Activated CD8-positive, alpha-beta memory T cell treated with anti-CD3 and anti-CD28 coated beads, Interleukin-2, amount 10 ng/mL, durations not matched to agents 7 days and 5 days (primary cell): ENCODE data around the gene VWA5A. TPM values are rescaled to one million over a fixed set of nuclear protein-coding genes. Genes with fewer than 3 reads are reported as not detected.

Source experiments
- ATAC-seq: fragments of 150-1000 bp; cut with Tn5 transposase; one replicate; pipeline ENCODE4 v1.10.0; 2021; ENCODE audit warnings: moderate library complexity
- CTCF ChIA-PET: fragments of 350-600 bp; sonication (Branson Sonifier 250); formaldehyde crosslinking; loops from one replicate; lab custom pipeline; 2021; ENCODE audit warnings: antibody characterized with exemption; lab: Charles Lee
- DNase-seq: peaks from one replicate; pipeline ENCODE4 v3.0.0-alpha.2; 2020
- H3K27ac Mint-ChIP-seq: one replicate; pipeline ENCODE4 v1.8.0; 2021; ENCODE audit warnings: mild to moderate bottlenecking, mixed read lengths
- H3K27me3 Mint-ChIP-seq: one replicate; pipeline ENCODE4 v1.8.0; 2021; ENCODE audit warnings: mixed read lengths
- H3K36me3 Mint-ChIP-seq: one replicate; pipeline ENCODE4 v1.8.0; 2021; ENCODE audit warnings: mild to moderate bottlenecking, mixed read lengths
- H3K4me1 Mint-ChIP-seq: one replicate; pipeline ENCODE4 v1.8.0; 2021; ENCODE audit warnings: mixed read lengths
- H3K4me3 Mint-ChIP-seq: one replicate; pipeline ENCODE4 v1.8.0; 2021; ENCODE audit warnings: mild to moderate bottlenecking, moderate library complexity, mixed read lengths
- H3K9me3 Mint-ChIP-seq: one replicate; pipeline ENCODE4 v1.8.0; 2022; ENCODE audit warnings: low read depth, mixed read lengths
- total RNA-seq, 2 experiments: library from RNA; stranded (reverse); gene quantifications; one replicate each; pipeline ENCODE4 v1.2.3, GENCODE V29; 2021

The VWA5A gene, protein sequence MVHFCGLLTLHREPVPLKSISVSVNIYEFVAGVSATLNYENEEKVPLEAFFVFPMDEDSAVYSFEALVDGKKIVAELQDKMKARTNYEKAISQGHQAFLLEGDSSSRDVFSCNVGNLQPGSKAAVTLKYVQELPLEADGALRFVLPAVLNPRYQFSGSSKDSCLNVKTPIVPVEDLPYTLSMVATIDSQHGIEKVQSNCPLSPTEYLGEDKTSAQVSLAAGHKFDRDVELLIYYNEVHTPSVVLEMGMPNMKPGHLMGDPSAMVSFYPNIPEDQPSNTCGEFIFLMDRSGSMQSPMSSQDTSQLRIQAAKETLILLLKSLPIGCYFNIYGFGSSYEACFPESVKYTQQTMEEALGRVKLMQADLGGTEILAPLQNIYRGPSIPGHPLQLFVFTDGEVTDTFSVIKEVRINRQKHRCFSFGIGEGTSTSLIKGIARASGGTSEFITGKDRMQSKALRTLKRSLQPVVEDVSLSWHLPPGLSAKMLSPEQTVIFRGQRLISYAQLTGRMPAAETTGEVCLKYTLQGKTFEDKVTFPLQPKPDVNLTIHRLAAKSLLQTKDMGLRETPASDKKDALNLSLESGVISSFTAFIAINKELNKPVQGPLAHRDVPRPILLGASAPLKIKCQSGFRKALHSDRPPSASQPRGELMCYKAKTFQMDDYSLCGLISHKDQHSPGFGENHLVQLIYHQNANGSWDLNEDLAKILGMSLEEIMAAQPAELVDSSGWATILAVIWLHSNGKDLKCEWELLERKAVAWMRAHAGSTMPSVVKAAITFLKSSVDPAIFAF
- total RNA-seq, result 1 to 10 TPM; 4.1 to 4.8 TPM

DNA sequence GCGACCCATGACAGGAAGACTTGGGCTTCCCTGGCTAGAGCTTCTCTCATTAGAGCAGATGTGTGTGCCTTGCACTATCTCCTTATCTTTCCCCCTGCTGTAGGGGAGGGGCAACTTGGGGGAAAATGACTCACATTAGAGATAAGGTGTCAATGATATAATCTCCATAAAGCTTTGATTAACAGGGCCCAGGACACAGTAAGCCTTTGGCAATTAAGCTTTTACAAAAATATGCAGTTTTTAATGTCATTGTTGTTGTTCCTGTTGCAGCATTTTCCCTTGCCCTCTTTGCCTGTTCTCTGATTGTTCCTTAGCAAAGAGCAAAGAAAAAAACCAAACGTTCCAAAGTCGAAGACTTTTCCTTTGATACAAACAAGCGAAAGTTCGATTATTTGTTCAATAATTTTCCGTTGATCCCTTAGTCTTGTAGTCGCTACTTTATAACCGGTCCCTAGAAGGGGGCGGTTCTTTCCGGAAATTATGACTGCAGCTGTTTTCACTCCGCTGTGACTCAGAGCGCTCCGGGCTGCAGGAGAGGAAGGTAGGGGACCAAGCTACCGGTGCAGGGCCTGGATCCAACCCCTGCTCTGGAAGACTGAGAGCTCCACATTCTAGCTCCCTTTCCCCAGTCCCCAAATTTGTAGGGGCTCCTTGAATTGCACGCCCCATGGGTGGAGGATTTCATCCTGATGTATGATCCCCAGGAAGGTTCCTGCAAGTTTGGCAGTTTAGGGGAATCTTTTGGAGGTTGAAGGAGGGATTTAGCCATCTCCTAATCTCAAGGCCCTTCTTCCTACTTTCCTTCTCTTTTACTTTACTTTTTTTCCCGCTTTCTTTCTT lies at the start of gene VWA5A:
VWA5A (plus strand) TSS at position 509 of the 840 bp plus-strand sequence. CDS start 2,062 bp downstream, outside the sequence.
- H3K36me3 Mint-ChIP-seq, result peaks cover 5% of the 10 kb centered on the region
- CTCF ChIA-PET, result interaction anchor here (1.1 to 1.5 kb wide), 2 partner anchors 44 to 46 kb away, joined by 5 to 10 read pairs; no protein-coding TSS in a partner anchor
- peak; percentile 100 for ATAC-seq
- peak; percentile 88 for DNase-seq
- H3K27me3 Mint-ChIP-seq, result peaks cover 8% of the 10 kb centered on the region
- H3K4me3 Mint-ChIP-seq, result peak within 1 kb of the TSS; percentile 80
- H3K4me1 Mint-ChIP-seq, result peaks cover 24% of the 10 kb centered on the region
- H3K9me3 Mint-ChIP-seq, result no peaks in the 10 kb centered on the region
- H3K27ac Mint-ChIP-seq, result peak within 1 kb of the TSS; percentile 74

DNA sequence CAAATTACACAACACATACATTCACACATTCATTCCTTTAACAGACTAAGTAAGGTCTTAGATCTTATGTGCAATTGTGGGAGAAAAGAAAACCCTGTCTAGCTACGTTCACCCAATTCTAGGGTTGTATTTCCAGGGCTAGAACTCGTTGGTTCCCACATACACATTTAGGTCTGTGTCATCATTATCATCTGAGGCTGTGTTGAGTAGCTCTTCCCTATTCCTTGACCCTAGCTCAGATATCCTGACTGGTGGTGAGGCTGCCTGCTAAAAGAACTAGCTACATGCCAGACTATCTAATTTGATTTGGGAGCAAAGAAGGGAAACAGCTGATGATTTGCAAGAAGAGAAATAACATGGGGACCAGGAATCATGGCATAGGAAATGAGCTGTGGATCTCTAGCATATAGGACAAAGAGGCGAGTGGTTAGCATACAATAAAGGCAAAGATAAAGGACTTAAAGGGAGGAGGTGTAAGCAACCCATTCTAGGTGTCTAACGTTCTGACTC lies 46.6 kb upstream of the VWA5A start:
- DNase-seq (no peak), ATAC-seq (no peak)
- peaks cover 15% of the 10 kb centered on the region for H3K4me1 Mint-ChIP-seq
- H3K36me3 Mint-ChIP-seq, result no peaks in the 10 kb centered on the region
- H3K27me3 Mint-ChIP-seq, result peaks cover 19% of the 10 kb centered on the region
- no peaks in the 10 kb centered on the region for H3K9me3 Mint-ChIP-seq
- no peak overlapping the region for H3K4me3 Mint-ChIP-seq
- CTCF ChIA-PET, result interaction anchor here (1.1 to 2.9 kb wide), 6 partner anchors 13 to 264 kb away, joined by 3 to 22 read pairs (median 4); partner anchors contain the start of gene VWA5A
- H3K27ac Mint-ChIP-seq, result no peak overlapping the region

DNA sequence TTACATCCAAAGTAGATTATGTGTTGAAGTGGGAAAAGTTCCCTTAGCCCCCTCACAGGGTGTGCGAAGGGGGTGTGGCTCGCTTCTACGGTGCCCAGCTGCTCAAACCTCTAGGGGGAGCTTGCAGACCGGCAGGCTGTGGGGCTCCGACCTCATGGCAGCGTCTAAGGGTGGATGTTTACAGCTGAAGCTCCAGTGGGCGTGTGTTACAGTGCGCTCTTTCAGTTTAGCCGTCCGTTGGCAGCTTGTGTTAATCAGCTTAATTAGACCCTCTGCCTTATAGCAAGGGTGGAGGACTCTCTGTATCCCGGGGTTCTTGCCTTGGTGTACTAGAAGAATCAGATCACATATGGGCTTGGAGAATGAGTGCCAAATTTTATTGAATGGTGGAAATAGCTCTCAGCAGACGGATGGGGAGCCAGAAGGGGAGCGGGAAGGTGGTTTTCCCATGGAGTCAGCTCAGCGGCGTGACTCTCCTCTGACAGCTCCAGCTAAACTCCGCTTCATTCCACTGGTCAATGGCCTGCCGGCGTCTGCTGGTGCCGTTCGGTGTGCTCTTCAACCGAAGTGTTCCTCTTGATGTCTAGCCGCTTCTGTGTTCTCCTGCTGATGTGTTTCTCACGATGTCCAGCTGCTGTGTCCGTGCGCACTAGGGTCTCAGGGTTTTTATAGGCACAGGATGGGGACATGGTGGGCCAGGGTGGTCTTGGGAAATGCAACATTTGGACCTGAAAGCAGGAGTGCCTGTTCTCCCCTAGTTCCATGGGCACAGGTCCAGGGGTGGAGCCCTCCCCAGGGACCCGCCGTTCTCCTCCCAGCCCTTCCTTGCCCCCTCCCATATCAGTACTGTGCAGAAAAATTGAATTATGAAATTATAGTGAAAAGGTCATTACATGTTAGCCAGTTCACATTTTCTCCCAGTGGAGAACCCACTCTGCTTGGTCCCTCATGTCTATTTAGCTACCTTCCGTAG lies 45.5 kb upstream of the VWA5A start:
- peaks cover 15% of the 10 kb centered on the region for H3K4me1 Mint-ChIP-seq
- CTCF ChIA-PET, result interaction anchor here (1.0 to 2.9 kb wide), 9 partner anchors 12 to 516 kb away, joined by 3 to 22 read pairs (median 3); partner anchors contain the start of gene VWA5A
- peak overlapping the region; percentile 31 for H3K4me3 Mint-ChIP-seq
- DNase-seq, result peak; percentile 75
- no peaks in the 10 kb centered on the region for H3K36me3 Mint-ChIP-seq
- H3K27ac Mint-ChIP-seq, result no peak overlapping the region
- H3K9me3 Mint-ChIP-seq, result no peaks in the 10 kb centered on the region
- peak; percentile 96 for ATAC-seq
- H3K27me3 Mint-ChIP-seq, result peaks cover 19% of the 10 kb centered on the region

DNA sequence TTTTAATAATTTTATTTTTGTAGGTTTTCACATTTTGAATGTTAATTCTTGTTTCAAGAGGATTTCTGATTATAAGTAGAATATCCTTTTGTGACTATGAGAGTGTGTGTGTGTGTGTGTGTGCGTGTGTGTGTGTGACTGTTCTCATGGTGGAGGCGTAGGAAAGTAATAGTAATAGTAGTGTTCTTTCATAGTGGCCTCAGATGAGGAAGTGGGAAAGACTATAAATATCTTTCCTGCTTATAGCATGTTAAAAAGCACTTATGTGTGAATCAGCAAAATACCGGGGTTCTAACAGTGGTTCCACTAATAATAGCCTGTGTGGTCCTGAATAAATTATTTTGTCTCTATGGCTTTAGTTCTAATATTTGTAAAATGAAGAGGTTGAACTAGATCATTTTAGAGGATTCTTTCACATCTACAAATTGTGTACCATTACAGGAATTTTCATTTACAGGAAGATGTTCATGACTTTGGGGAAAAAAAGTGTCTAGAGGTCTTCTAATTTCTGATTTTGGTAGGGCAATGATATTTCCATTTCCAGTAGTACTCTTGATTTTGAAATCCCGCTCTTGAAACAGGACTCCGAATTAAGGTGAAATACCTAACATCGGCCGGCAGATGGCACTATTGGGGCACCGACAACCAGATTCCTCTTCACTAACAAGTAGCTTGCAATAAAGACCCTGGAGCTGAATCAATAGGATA lies 44.2 kb upstream of the VWA5A start:
- Mint-ChIP-seq H3K36me3 (no peaks in the 10 kb centered on the region), H3K4me3 (no peak overlapping the region), H3K27me3 (peaks cover 20% of the 10 kb centered on the region), H3K4me1 (peaks cover 15% of the 10 kb centered on the region), H3K9me3 (no peaks in the 10 kb centered on the region), H3K27ac (no peak overlapping the region)
- ATAC-seq (peak; percentile 47), DNase-seq (peak; percentile 76)
- CTCF ChIA-PET, result interaction anchor here (0.6 to 2.9 kb wide), 16 partner anchors 9 to 127 kb away, joined by 3 to 27 read pairs (median 5); partner anchors contain the start of genes OR10G7 and VWA5A

DNA sequence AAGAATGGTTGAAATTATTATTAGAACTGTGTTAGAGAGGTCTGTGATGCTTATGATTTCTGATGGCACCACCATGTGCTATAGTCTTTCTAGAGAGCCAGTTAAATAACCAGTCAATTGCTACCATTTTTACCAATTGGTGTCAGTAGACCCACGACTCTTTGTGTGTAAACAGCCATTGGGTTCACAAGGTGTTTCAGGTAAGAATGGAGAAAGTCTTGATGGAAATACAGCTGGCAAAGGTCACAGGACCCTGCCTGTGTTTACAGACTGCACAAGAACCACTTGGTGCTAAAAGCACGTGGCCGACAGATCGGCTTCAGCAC lies 43.7 kb upstream of the VWA5A start:
- Mint-ChIP-seq H3K9me3 (no peaks in the 10 kb centered on the region), H3K36me3 (no peaks in the 10 kb centered on the region), H3K4me1 (peaks cover 15% of the 10 kb centered on the region), H3K4me3 (no peak overlapping the region), H3K27ac (no peak overlapping the region), H3K27me3 (peaks cover 21% of the 10 kb centered on the region)
- DNase-seq (no peak), ATAC-seq (no peak)
- CTCF ChIA-PET, result interaction anchor here (0.6 to 1.9 kb wide), 16 partner anchors 9 to 127 kb away, joined by 3 to 27 read pairs (median 4); partner anchors contain the start of genes OR10G7 and VWA5A

DNA sequence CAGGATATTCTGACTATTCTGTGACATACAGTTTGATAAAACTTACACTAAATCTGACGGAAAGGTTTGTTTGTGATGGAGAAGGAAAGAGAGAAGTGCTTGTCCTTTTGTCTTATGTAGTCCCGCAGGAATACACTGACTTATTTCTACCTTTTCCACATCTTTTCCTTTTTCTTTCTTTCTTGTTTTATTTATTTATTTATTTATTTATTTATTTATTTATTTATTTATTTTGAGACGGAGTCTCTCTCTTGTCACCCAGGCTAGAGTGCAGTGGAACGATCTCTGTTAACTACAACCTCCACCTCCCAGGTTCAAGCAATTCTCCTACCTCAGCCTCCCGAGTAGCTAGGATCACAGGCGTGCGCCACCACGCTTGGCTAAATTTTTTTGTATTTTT lies 43.1 kb upstream of the VWA5A start:
- ATAC-seq, result no peak
- H3K4me1 Mint-ChIP-seq, result peaks cover 17% of the 10 kb centered on the region
- no peak overlapping the region for H3K27ac Mint-ChIP-seq
- CTCF ChIA-PET, result interaction anchor here (1.0 to 1.9 kb wide), 14 partner anchors 8 to 126 kb away, joined by 3 to 27 read pairs (median 5); partner anchors contain the start of genes OR10G7 and VWA5A
- H3K27me3 Mint-ChIP-seq, result peaks cover 24% of the 10 kb centered on the region
- no peak for DNase-seq
- no peaks in the 10 kb centered on the region for H3K36me3 Mint-ChIP-seq
- no peak overlapping the region for H3K4me3 Mint-ChIP-seq
- H3K9me3 Mint-ChIP-seq, result no peaks in the 10 kb centered on the region

DNA sequence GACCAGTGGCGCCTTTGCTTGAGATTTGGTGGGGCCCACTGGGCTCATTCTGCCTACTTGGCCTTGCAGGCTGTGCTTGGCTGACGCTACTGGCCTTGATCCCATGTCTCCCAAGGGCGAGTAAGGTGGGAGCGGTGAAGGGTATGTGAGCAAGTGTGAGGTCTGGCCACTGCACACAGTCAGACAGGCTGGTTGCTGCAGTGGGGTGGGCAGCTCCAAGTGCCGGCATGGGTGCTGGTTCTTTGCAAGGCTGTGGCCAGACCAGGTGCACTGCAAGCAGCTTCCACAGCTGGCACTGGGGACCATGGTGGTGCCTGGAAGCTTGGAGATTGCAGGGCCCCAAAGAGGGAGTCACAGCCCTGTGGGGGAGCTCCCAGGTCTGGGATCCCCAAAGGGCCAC lies 40.7 kb upstream of the VWA5A start:
- no peak for ATAC-seq
- DNase-seq, result no peak
- Mint-ChIP-seq H3K4me3 (no peak overlapping the region), H3K27ac (no peak overlapping the region), H3K9me3 (no peaks in the 10 kb centered on the region), H3K27me3 (peaks cover 20% of the 10 kb centered on the region), H3K4me1 (peaks cover 15% of the 10 kb centered on the region), H3K36me3 (no peaks in the 10 kb centered on the region)
- CTCF ChIA-PET, result interaction anchor here (1.0 to 3.1 kb wide), 3 partner anchors 26 to 327 kb away, joined by 3 to 15 read pairs (median 3); no protein-coding TSS in a partner anchor

DNA sequence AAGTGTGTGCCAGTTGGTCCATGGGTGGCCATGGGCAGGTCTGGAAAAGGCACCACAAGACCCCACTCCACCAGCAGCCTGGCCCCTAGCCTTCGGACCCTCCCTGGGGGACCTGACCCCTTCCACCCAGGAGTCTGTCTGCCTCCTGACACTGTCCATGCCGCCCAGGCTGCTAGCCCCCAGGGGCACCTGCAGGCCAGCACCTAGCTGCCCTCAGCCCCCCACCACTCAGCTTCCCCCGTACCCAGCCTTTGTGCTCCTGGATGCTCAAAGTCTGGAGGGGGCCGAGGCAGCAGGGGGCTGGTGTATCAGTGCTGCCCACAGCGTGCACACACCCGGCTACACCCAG lies 39.8 kb upstream of the VWA5A start:
- Mint-ChIP-seq H3K27ac (no peak overlapping the region), H3K27me3 (peaks cover 20% of the 10 kb centered on the region), H3K4me3 (no peak overlapping the region), H3K36me3 (no peaks in the 10 kb centered on the region), H3K9me3 (no peaks in the 10 kb centered on the region), H3K4me1 (peaks cover 8% of the 10 kb centered on the region)
- ATAC-seq (no peak), DNase-seq (no peak)
- CTCF ChIA-PET, result interaction anchor here (1.3 to 3.1 kb wide), 2 partner anchors 25 to 119 kb away, joined by 3 to 15 read pairs; no protein-coding TSS in a partner anchor

DNA sequence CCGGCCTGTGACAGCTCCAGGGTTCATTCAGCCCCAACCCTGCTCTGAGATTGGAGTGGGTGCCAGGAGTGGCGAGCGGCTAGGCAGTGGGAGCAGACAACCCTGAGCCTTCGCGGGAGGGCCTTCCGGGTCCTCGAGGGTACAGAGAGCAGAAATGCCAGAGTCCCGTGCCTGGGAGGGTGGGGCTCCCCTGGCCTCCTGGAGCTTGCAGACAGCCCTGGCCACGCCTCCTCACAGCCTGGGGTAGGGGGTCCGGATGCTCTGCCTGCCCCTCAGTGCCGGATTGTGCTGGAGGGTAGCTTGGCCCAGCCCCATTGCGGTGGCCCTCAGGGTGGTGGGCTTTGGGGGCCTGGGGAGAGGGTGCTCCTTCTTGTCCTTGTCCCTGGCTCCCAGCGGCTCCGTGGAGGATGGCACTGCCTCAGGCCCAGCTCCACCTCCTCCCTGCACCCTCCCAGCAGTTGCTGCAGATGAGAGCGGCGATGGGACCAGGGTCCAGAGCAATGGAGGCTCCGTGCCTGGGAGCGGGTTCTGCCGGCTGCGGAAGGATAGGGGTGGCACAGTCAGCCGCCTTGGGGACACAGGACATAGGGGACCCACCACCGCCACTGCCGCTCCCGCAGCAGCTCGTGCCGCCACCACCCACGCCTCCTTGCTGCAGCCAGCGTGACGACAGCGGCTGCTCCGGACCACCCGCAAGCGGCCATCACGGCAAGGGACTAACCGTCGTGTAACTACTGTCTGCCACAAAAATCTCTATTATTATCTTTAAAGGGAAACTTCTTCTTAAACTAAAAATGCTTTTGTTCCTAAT lies 39.2 kb upstream of the VWA5A start:
- CTCF ChIA-PET, result interaction anchor here (3.1 kb wide), 1 partner anchor 118 kb away, joined by 15 read pairs; no protein-coding TSS in a partner anchor
- peak overlapping the region; percentile 27 for H3K4me3 Mint-ChIP-seq
- H3K27me3 Mint-ChIP-seq, result peaks cover 20% of the 10 kb centered on the region
- no peak for DNase-seq
- no peaks in the 10 kb centered on the region for H3K9me3 Mint-ChIP-seq
- H3K36me3 Mint-ChIP-seq, result no peaks in the 10 kb centered on the region
- H3K27ac Mint-ChIP-seq, result no peak overlapping the region
- peak; percentile 51 for ATAC-seq
- H3K4me1 Mint-ChIP-seq, result peaks cover 5% of the 10 kb centered on the region

DNA sequence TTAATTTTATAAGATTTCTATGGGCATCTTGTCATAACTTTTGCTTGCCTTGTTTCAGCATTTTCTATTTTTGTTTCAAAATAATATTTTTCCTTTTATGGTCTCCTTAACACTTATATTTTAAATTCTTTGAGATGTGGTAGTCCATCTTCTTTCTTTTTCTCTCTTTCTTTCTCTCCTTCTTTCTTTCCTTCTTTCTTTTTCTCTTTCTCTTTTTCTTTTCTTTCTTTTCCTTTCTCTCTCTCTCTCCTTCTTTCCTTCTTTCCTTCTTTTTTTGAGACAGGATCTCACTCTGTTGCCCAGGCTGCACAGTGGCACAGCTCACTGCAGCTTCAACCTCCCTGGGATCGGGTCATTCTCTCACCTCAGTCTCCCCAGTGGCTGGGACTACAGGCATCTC lies 38.0 kb upstream of the VWA5A start:
- DNase-seq, result no peak
- Mint-ChIP-seq H3K4me1 (peaks cover 1% of the 10 kb centered on the region), H3K27ac (no peak overlapping the region), H3K9me3 (no peaks in the 10 kb centered on the region), H3K27me3 (peaks cover 23% of the 10 kb centered on the region), H3K4me3 (no peak overlapping the region), H3K36me3 (no peaks in the 10 kb centered on the region)
- CTCF ChIA-PET, result interaction anchor here (3.1 kb wide), 1 partner anchor 117 kb away, joined by 15 read pairs; no protein-coding TSS in a partner anchor
- no peak for ATAC-seq
